Pulmonary artery endothelial cell (primary cell): ENCODE data around the gene FGD5. TPM values are rescaled to one million over a fixed set of nuclear protein-coding genes. Genes with fewer than 3 reads are reported as not detected.

Experiments
- DNase-seq: peaks from one replicate; pipeline ENCODE4 v3.0.0-alpha.2; 2011; ENCODE audit warnings: low read depth, low spot score
- total RNA-seq: library from RNA; depleted of rRNA; stranded (reverse); fragments of >200 nt; gene quantifications from 2 replicates; pipeline ENCODE4 v1.2.3, GENCODE V29; 2014

The FGD5 gene
- total RNA-seq, 1 donor from 2014 or later: 84.3 TPM

DNA sequence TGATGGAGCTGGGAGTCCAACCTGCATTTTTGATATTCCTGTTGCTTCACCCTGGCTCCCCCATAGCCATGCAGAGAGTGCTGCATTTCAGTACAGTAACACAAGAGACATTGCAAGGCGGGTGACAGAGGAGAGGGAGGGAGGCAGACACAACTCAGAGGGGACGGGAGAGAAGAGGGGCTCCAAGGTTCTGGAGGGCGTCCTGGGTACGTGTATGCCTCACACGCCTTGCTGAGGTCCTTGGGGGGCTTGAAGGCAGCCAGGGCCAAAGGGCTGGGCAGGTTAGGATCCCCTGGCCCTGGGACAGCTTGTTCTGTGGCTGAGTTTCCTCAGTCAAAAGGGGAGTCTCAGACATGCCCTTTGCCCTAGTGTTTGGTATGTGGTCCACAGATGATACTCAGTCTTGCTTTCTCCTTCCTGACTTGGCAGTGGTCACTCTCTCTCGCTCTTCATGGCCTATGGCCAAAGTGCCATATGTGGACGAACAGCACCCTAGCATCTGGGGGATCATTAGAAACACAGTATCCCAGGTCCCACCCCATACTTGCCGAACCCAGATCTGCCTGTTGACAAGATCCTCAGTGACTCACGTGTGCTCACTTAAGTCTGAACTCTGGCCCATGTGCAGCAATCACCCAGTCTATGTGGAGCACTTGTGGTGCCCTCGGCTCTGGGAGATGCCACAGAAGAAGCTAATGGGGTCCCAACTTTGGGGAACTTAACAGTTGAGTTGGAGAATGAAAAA lies 52.9 kb downstream of the FGD5 start:
- DNase-seq: no peak

DNA sequence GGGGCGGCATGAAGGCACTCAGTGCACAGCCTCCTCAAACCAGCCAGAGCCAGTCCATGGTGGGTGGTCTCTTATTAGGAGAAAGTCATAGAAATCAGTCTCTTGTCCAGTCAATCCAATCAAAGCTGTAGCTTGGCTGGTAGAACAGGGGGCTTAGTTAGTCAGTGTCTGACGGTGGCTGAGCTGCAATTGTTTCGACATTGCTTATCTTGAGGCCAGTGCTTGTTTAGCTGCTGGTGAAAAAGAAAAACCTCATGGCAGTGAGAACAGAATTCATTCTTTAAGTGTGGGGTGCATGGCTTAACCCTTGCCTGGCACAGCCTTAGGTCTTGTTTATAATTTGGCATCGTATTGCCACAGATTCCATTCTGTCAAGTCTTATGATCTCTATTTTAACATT lies 53.9 kb downstream of the FGD5 start:
- DNase-seq: no peak

DNA sequence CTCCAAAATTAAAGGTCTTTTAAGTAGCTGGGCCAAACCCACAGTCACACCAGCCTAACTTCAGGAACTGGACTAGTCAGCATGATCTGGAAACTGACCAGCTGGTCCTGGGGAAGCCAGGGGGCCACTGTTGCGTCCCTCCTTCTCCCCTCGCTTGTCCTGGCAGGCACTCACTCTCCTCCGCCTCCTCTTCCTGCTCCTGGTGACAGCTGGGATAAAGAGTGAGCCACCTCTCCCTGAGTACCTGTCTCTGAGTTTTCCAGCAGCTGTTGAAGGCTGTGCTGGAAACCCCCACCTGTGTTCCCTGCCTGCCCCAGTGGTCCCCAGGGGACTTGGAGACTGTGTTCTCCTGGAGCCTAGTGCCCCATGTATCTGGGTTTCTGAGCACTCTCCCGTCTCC lies 56.0 kb downstream of the FGD5 start:
- DNase-seq: no peak

DNA sequence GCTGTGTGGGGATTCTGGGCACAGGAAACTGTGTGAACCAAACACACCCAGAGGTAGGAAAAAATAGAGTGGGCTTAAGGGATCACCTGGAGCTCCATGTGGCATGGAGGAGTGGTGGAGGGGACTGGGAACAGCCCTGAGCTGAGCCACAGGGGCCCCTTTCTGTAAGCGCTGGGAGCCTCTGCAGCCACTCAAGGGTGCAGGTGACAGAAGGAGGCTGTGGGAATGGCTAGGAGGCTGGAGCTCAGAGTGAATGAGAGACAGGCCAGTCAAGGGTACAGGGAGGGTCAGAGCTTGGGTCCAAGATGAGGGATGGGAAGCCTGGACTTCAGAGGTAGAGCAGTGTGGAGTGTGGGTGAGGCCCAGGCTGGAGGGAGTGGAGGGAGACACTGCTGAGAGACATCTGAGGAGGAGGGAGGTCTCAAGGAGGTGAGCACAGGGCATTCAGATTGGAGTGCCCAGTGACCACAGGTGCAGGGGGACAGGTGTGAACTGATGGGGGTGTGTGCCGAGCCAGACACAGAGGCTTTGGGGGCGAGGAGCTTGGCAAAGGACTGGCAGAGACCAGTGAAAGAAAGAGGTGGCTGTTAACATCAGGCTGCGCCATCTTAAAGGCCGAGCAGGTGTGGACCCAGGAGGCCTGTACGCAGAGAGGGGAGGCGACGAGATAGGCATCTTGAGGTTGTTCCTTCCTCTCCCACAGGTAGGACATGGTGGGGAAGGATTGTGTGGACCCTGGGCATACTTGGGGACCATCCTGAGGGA lies 56.8 kb downstream of the FGD5 start:
- no peak for DNase-seq

DNA sequence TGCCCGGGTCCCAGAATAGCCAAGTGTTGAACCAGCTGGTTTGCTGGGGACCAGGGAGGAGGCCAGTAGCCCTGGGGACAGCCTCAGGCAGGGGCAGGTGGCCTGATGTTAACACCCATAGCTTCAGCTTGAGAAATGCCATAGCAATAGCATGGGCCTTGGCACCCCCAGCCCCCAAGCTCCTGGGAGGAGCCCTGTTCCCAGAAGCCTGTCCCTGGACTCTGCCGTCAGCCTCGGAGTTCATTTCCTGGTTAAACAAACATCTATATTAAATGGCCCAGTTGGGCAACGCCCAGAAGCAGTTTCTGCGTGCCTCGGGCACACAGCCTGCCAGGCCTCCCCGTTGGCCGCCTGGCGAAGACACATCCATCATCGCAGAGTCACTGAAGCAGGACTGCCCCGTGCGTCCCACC lies 58.2 kb downstream of the FGD5 start:
- DNase-seq: peak; percentile 46

DNA sequence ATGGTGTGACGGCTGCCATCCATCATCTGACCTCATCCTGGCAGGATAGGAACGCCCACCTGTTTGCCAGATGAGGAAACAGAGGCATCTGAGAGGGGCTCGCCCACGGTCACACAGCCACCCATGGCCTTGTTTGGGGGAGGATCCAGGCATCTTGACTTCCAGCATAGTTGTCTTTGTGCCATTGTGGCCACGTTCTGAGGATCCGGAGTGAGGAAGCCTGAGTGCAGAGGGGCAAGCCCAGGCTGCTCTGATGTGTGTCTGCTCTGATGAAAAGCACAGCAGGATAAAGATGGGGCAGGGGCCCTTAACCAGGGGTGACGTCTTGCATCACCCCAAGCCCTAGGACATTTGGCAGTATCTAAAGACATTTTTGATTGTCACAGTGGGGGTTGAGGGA lies 58.7 kb downstream of the FGD5 start:
- DNase-seq: no peak

DNA sequence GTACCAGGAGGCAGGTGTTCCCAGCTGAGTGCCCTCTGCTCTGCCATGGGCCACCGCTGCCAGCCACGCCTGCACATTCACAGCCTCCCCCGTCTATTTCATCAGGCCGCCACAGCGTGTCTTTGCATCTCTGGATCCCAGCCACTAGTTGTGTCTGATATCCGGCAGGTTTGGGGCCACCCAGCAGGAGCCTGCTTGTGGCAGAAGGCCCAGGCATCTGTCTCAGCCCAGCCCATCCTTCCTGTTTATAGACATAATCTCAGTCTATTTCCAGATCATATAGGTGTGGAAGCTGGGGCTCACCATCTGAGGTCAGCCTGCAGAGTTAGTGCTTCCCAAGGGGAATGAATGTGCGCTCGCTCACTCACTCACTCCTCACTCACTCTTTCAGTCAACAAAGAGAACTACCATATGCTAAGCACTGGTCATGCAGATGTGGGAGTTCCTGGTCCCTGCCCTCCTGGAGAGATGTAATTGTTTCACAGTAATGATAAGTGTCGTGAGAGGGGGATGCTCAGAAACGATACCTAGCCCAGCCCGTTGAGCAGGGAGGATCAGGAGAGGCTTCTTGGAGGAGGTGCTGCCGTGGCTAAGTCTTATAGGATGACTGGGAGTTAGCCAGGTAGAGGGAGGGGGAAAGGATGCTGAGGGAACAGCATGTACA lies 60.6 kb downstream of the FGD5 start:
- DNase-seq: no peak

DNA sequence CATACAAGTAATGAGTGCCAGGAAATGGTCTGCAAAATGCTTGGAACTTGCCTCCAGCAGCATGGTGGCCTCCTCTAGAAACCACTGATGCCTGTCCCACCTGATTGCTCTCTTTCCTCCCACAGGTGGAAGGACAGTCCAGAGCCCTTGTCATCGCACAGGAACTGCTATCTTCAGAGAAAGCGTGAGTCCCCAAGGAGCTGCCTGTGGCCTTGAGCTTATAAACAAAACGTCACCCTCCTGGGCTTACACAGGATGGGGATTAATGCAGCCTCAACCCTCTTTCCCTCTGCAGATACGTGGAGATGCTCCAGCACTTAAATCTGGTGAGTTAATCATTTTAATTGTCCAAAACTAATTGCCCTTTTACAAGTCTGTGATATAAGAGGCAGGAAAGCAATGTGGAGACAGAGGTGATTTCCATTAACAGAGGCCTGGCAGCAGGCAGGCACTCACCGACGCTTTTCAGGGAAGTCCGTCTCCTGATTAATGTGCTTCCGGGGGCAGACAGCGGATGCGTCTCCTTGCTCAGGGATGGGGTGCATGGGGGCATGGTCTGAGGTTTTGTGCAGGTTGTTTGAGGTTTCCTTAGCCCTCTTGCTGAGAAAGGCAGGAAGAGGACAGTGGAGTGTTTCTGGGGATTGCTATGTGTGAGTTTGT lies 61.8 kb downstream of the FGD5 start:
- no peak for DNase-seq

DNA sequence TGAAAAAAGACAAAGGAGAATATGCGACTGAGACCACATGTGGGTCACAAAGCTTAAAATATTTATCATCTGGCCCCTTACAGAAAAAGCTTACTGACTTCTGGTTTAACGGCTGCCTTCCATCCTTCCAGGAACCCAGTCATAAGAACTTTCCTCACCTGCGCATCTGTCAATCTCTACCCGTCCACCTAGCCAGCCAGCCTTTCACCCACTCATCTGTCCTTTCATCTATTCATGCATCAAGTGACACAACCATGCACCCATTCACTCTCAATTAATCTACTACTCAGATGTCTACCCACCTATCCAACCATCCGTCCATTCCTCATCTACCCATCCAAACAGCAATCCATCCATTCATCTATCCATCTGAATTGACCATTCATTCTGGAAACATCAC lies 64.5 kb downstream of the FGD5 start:
- no peak for DNase-seq

DNA sequence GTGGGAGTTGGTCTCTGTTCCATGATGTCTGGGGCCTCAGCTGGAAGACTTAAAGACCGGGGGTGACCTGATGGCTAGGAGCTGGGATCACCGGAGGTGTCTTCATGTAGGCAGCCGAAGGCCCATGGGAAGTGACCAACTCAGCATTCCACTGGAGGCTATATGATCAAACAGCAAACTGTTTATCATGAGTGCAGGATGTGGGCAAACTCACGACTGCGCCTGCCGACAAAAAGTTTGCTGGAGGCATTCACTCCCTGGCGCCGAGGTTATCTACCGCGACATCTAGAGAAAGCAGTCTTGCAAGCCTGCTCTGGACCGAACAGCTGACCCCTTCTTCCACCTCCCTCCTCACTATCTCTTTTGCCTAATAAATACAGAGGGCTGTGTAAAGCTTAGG lies 65.9 kb downstream of the FGD5 start:
- DNase-seq: no peak

DNA sequence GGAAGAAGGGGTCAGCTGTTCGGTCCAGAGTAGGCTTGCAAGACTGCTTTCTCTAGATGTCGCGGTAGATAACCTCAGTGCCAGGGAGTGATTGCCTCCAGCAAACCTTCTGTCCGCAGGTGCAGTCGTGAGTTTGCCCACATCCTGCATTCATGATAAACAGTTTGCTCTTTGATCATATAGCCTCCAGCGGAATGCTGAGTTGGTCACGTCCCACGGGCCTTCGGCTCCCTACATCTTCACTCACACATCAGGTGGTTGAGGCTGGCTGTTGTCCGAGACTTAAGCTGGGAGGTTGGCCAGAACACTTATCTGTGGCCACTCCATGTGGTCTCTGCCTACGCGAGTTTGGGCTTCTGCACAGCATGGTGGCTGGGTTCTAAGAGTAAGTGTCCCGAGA lies 66.5 kb downstream of the FGD5 start:
- DNase-seq: no peak

DNA sequence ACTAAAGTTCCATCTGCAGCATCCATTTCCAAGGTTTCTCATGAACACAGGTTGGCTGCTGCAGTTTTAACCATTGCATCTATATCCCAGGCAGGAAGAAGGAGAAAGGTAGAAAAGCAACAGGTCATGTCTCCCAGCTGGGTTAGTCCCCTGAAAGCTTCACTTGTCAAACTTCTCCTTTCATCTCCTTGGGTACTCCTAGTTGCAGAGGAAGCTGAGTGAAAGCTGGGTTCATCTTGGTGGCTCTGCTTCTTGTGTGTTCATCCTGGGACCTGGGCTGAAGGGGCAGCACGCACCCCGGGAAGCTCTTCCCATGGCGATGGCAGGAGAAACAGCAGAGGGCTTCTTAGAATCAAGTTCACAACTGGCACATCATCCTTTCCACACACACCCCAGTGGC lies 67.3 kb downstream of the FGD5 start:
- no peak for DNase-seq

DNA sequence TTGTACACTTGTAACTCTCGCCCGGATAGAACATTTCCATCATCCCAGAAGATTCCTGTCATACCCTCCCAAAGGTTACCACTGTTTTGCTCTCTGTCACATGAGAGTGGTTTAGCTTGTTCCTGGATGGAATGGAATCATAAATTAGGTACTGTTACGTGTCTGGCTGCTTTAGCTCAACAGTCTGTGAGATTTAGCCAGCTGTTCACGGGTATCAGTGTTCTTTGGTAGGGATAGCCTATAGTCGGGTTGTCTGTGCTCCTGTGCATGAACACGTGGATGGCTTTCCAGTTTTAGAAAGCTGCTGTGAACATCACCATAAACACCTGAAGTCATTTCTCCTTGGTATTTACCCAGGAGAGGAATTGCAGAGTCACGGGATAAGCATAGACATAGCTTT lies 70.4 kb downstream of the FGD5 start:
- DNase-seq: no peak

DNA sequence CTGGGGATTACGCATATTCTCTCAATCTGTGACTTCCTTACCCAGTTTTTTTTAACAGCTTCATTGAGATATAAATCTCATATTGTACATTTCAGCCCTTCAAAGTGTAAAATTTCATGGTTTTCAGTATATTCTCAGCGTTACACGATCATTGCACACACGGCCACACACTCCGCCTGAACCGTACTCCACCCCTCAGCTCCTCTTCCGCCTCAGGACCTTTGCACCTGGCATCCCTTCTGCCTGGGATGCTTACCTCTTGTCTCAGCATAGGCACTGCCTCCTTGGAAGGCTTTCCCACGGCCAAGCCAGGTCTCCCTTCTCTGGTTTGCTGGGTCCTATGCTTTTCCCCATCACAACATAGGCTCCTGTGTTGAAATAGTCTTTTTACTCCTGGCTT lies 71.2 kb downstream of the FGD5 start:
- no peak for DNase-seq

DNA sequence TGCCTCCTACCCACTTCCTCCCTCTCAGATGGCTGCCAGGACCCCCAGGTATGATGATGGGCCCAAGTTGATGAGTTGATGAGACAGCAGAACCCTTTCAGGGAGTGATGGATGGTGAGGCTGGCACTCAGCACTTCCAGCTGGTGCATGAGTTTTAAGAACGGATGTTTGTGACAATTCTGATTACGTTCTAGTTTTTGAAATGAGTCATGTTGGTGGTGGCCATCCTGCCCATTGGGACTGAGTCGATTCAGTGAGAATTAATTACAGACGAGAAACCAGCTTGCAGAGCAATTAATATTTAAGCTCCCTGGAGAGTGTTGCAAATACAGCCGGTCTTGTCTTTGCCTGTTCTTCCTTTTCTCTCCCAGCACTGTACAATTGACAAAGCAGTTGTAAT lies 71.7 kb downstream of the FGD5 start:
- DNase-seq: no peak

DNA sequence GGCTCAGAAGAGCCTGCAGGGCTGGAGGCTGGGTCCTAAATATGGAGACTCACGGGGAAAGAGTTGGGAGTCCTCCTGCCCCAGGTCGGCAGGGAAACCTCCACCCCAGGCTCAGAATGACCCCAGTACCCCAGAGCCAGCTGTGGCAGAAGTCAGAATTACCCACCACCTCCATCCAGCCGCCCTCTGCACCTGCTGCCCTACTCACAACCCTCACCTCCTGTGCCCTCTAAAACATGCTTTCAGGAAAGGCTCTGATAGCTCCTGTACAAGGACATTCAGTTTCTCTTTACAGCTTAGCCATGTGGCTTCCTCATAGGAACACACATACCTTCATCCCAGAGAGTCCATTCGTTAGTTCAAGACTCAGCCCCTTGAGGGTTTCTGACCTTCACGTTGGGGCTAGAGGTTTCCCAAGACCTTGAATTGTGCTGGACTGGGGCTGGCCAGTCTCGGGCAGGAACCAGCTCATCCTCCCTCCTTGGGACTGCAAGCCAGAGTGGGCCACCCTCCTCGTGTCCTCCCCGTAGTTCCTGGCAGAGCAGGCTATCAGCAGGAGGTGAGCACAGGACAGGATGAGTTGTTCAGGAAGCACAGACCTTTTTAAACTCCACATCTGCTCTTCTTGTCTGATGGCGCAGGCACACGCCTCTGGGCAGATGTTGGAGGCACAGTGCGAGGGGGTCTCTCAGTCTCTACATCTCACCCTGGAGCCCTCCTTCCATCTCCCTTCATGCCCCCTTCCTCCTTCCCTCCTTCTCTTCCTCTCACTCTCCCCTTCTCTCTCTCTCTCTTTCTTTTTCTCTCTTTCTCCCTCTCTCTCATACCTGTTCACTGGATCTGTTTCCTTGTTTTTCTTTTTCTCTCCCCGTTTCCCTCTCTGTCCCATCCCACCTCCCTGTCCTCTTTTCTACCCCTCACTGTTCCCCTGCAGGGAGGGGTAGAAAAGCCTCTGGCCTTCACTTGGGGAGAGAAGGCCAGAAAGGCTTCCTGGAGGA lies 72.7 kb downstream of the FGD5 start:
- DNase-seq: no peak

DNA sequence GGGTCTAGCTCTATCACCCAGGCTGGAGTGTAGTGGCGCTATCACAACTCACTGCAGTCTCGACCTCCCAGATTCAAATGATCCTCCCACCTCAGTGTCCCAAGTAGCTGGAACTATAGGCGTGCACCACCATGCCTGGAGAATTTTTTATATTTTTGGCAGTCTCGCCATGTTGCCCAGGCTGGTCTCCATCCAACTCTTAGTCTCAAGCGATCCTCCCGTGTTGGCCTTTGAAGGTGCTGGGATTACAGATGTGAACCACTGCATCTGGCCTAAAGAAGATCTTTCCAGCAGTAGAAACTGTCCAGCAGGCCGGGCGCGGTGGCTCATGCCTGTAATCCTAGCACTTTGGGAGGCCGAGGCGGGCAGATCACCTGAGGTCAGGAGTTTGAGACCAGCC lies 73.5 kb downstream of the FGD5 start:
- no peak for DNase-seq

DNA sequence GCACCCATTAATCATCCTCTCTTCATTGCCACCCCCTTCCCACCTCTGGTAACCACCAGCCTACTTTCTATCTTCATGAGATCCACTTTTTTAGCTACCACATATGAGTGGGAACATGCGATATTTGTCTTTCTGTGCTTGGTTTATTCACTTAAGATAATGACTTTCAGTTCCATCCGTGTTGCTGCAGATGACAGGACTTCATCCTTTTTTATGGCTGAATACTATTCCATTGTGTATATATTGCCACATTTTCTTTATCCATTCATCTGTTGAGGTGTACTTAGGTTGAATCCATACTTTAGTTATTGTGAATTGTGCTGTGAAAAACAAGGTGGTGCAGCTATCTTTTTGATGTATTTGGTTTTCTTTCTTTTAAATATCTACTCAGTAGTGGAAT lies 75.3 kb downstream of the FGD5 start:
- no peak for DNase-seq

DNA sequence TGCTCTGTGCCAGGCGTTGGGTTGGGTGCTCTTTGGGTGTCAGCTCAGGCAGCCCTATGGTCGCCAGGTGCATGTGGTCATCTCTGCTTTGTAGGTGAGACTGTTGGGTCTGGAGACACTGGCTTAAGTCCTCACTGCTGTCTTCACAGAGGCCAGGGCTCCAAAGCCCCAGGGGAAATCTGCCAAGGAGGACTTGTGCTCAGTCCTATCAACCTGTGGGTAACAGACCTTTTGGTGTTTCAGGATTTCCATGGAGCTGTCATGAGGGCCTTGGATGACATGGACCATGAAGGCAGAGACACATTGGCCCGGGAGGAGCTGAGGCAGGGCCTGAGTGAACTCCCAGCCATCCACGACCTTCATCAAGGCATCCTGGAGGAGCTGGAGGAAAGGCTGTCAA lies 78.5 kb downstream of the FGD5 start:
- DNase-seq: no peak

DNA sequence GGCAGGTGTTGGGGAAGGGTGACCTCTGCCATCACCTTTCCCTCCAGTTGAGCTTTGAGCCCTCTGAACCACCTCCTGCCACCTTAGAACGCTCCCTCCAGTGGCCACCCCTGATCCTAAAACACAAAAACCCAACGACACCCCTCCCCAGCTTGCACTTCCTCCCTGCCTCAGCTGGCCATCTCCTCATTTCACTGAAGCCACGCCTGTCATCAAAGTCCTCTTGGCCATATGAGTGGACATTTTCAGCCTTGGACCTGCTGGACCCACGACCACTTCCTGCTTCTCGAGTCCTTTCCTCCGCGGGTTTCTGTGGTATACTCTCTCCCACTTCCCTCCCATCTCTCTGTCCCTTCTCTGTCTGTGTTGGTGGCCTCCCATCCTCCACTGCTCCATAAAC lies 80.2 kb downstream of the FGD5 start:
- DNase-seq: no peak
